ENCODE measurements around the gene C12orf76.
"Not testable (repeated sequence)": the region's sequence is repeated elsewhere in the genome, so short reads cannot be mapped to it uniquely, and the experiment has no call there.

Gene C12orf76

GRCh38 chr12:110062241-110062640, 13.9 kb upstream of the C12orf76 start:
- no peak for DNase-seq

- no peak for DNase-seq
Measured at GRCh38 chr12:110059651-110060000, 11.3 kb upstream of the C12orf76 start.

- DNase-seq: no peak
Measured at GRCh38 chr12:110058875-110059615, 10.7 kb upstream of the C12orf76 start.

- DNase-seq: not testable (repeated sequence)
Measured at GRCh38 chr12:110056643-110057042, 8.3 kb upstream of the C12orf76 start.

- peak; percentile 44 for DNase-seq
Measured at GRCh38 chr12:110055375-110056352, 7.3 kb upstream of the C12orf76 start.

- DNase-seq: no peak
Measured at GRCh38 chr12:110050927-110051326, 2.6 kb upstream of the C12orf76 start.

GRCh38 chr12:110049666-110050065, 1.3 kb upstream of the C12orf76 start:
- not testable (repeated sequence) for DNase-seq

- DNase-seq: not testable (repeated sequence)
Measured at GRCh38 chr12:110049034-110049433, 712 bp upstream of the C12orf76 start.

GRCh38 chr12:110047297-110047940, 903 bp downstream of the C12orf76 start:
- DNase-seq: no peak

- DNase-seq: no peak
Measured at GRCh38 chr12:110046451-110047187, 1.7 kb downstream of the C12orf76 start.

- no peak for DNase-seq
Measured at GRCh38 chr12:110042264-110042663, 6.1 kb downstream of the C12orf76 start.

- no peak for DNase-seq
Measured at GRCh38 chr12:110039085-110039807, 9.1 kb downstream of the C12orf76 start.

- DNase-seq: no peak
Measured at GRCh38 chr12:110038741-110039084, 9.6 kb downstream of the C12orf76 start.

GRCh38 chr12:110037315-110037714, 11.0 kb downstream of the C12orf76 start:
- no peak for DNase-seq

GRCh38 chr12:110035534-110036104, 12.7 kb downstream of the C12orf76 start:
- DNase-seq: no peak

GRCh38 chr12:110033888-110034287, 14.4 kb downstream of the C12orf76 start:
- no peak for DNase-seq

- no peak for DNase-seq
Measured at GRCh38 chr12:110029290-110029815, 19.0 kb downstream of the C12orf76 start.

- DNase-seq: no peak
Measured at GRCh38 chr12:110028323-110028722, 20.0 kb downstream of the C12orf76 start.

GRCh38 chr12:110024051-110024450, 24.3 kb downstream of the C12orf76 start:
- no peak for DNase-seq

GRCh38 chr12:110023059-110023980, 25.0 kb downstream of the C12orf76 start:
- no peak for DNase-seq

All from GDM1 (cell line).